ENCODE data around the gene HPSE. TPM values are rescaled to one million over a fixed set of nuclear protein-coding genes. Genes with fewer than 3 reads are reported as not detected.

The HPSE gene
- total RNA-seq, 1 donor from 2014 or later, result 2.7 TPM

DNA sequence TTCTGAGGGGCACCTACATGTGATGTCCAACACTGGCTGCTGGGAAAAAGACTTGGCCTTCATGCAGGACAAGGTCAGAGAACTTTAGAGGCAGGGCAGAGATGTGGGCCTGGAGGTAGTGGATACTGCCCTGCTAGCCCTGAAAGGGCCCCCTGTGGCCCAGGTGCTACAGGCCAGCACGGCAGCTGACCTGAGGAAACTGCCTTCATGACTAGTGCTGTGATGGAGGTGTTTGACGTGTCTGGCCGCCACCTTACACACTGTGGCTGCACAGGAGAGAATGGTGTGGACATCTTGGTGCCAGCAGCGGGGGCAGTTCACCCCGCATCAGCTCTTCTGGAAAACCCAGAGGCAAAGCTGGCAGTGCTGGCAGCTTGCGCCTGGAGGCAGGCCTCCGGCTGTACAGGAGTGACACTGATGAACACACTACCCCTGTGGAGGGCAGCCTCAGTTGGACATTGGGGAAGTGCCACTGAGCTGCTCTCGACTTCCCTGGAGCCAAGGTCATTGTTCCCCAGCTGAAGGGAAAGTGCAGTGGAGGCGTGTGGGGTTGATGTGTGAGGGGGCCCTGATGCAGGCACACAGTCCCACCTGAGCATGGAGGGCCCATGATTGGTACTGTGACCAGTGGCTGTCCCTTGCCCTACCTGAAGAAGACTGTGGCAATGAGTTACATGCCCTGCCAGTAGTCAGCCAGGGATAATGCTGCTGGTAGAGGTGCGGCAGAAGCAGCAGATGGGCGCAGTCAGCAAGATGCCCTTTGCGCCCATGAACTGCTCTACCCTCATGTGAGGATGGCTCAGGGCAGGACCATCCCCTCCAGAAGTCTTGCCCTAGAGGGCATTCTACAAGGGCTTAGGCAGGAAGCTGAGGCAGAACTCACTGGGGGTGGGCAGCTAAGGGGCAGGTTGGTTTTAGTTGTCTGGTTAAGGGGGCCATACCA lies 87.0 kb downstream of the HPSE start:
- no peak for DNase-seq (ENCODE audit: low read depth)

Other genes starting within 250 kb of the HPSE start
- gene PLAC8, start 220.1 kb downstream of the HPSE start, total RNA-seq, result 0.35 and 4.8 TPM in 2 replicates
- gene COQ2, start 50.0 kb downstream of the HPSE start, total RNA-seq, result 17.1 and 24.8 TPM in 2 replicates
- gene HELQ, start 121.0 kb upstream of the HPSE start, total RNA-seq, result 7.1 and 22.2 TPM in 2 replicates
- gene MRPS18C, start 121.2 kb upstream of the HPSE start, total RNA-seq, result 17.2 and 23.1 TPM in 2 replicates
- 15.4 and 25.4 TPM in 2 replicates for gene ABRAXAS1, start 150.3 kb upstream of the HPSE start, total RNA-seq
- gene GPAT3, start 201.3 kb upstream of the HPSE start, total RNA-seq, result 6.7 and 18.9 TPM in 2 replicates

Measured in renal cortical epithelial cell (primary cell).